IMR-90 (cell line): Measurements from ENCODE around the gene TSPEAR. TPM values are rescaled to one million over a fixed set of nuclear protein-coding genes. Genes with fewer than 3 reads are reported as not detected.

ENCODE experiments used
- ATAC-seq: fragments of 200-7000 bp; cut with Tn5 transposase; 2 replicates; pipeline ENCODE4 v1.9.1; 2020; ENCODE audit warnings: low read depth, mild to moderate bottlenecking, moderate library complexity
- BruUV-seq: library from RNA; stranded (reverse); fragments of 400-500 nt; replicated peaks from 2 replicates; lab custom pipeline; 2021; lab: Mats Ljungman, UMichigan
- CTCF ChIA-PET: fragments of 300-600 bp; formaldehyde crosslinking; extraction: SDS; loops from one replicate; lab custom pipeline; 2021; ENCODE audit warnings: antibody characterized with exemption; lab: Yijun Ruan, JAX
- POLR2A ChIA-PET: fragments of 300-600 bp; sonication (Branson Sonifier 250); formaldehyde crosslinking; loops from one replicate; lab custom pipeline; 2022; ENCODE audit warnings: antibody characterized with exemption; ENCODE audit not compliant: unreplicated experiment; lab: Charles Lee
- DNase-seq: peaks from one replicate; pipeline ENCODE4 v3.0.0; 2013
- H2AFZ ChIP-seq: replicated peaks from 2 replicates; pipeline ENCODE3; 2013; ENCODE audit warnings: low read length, mild to moderate bottlenecking; ENCODE audit not compliant: poor library complexity
- H2AK5ac ChIP-seq: 2 replicates; pipeline ENCODE4 v1.6.1; 2013; ENCODE audit warnings: low read depth, low read length, inconsistent platforms
- H2AK9ac ChIP-seq: replicated peaks from 2 replicates; pipeline ENCODE3; 2013; ENCODE audit warnings: mild to moderate bottlenecking, low read depth, low read length, moderate library complexity; ENCODE audit not compliant: poor library complexity
- H2BK120ac ChIP-seq: 2 replicates; pipeline ENCODE4 v1.6.1; 2013; ENCODE audit warnings: low read depth, low read length, inconsistent platforms
- H2BK15ac ChIP-seq: 3 replicates; pipeline ENCODE4 v1.6.1; 2013; ENCODE audit warnings: low read depth, low read length, inconsistent platforms
- H2BK20ac ChIP-seq: 2 replicates; pipeline ENCODE4 v1.6.1; 2013; ENCODE audit warnings: low read depth, mild to moderate bottlenecking, inconsistent platforms, low read length, moderate library complexity
- H2BK5ac ChIP-seq: 2 replicates; pipeline ENCODE4 v1.6.1; 2013; ENCODE audit warnings: mild to moderate bottlenecking, low read depth, low read length, inconsistent platforms; ENCODE audit not compliant: poor library complexity, severe bottlenecking
- H3K14ac ChIP-seq: replicated peaks from 2 replicates; pipeline ENCODE4 v1.6.1; 2013; ENCODE audit warnings: low read depth, low read length, inconsistent platforms
- H3K18ac ChIP-seq: 2 replicates; pipeline ENCODE4 v1.6.1; 2013; ENCODE audit warnings: low read depth, low read length, control low read depth
- H3K23ac ChIP-seq: 2 replicates; pipeline ENCODE4 v1.6.1; 2013; ENCODE audit warnings: low read depth, low read length, inconsistent platforms
- H3K27ac ChIP-seq: 2 replicates; pipeline ENCODE4 v1.5.1; 2013; ENCODE audit warnings: mild to moderate bottlenecking, control low read depth, low read length; ENCODE audit not compliant: insufficient read depth
- H3K27me3 ChIP-seq: 2 replicates; pipeline ENCODE4 v1.6.1; 2013; ENCODE audit warnings: low read length; ENCODE audit not compliant: control insufficient read depth, insufficient read depth
- H3K36me3 ChIP-seq: 2 replicates; pipeline ENCODE4 v1.6.1; 2013; ENCODE audit warnings: low read length, mixed read lengths; ENCODE audit not compliant: control insufficient read depth, insufficient read depth
- H3K4ac ChIP-seq: 2 replicates; pipeline ENCODE4 v1.6.1; 2013; ENCODE audit warnings: low read depth, low read length, inconsistent platforms
- H3K4me1 ChIP-seq: 2 replicates; pipeline ENCODE4 v1.6.1; 2013; ENCODE audit warnings: low read length, mixed read lengths; ENCODE audit not compliant: control insufficient read depth, insufficient read depth
- H3K4me2 ChIP-seq: 2 replicates; pipeline ENCODE4 v1.6.1; 2013; ENCODE audit warnings: low read depth, mild to moderate bottlenecking, control low read depth, low read length, moderate library complexity
- H3K4me3 ChIP-seq: 2 replicates; pipeline ENCODE4 v1.5.1; 2013; ENCODE audit warnings: low read depth, mild to moderate bottlenecking, control low read depth, low read length, moderate library complexity; ENCODE audit not compliant: insufficient read depth
- H3K56ac ChIP-seq: 2 replicates; pipeline ENCODE4 v1.6.1; 2013; ENCODE audit warnings: low read length, inconsistent platforms; ENCODE audit not compliant: insufficient read depth; ENCODE audit errors: extremely low read depth
- H3K79me1 ChIP-seq, 2 experiments: 2 replicates each; pipeline ENCODE4 v1.6.1; 2013; ENCODE audit warnings: low read length in 2 of 2, inconsistent platforms in 1 of 2, low read depth in 1 of 2
- H3K9ac ChIP-seq: 2 replicates; pipeline ENCODE4 v1.6.1; 2013; ENCODE audit warnings: low read depth, low read length, control low read depth
- H3K9me1 ChIP-seq: 2 replicates; pipeline ENCODE4 v1.6.1; 2013; ENCODE audit warnings: low read length, inconsistent platforms; ENCODE audit not compliant: insufficient read depth
- H3K9me3 ChIP-seq: 2 replicates; pipeline ENCODE4 v1.6.1; 2013; ENCODE audit warnings: low read length; ENCODE audit not compliant: control insufficient read depth, insufficient read depth
- H4K20me1 ChIP-seq: 2 replicates; pipeline ENCODE4 v1.6.1; 2013; ENCODE audit warnings: low read length, inconsistent platforms; ENCODE audit not compliant: insufficient read depth
- H4K5ac ChIP-seq: 2 replicates; pipeline ENCODE4 v1.6.1; 2013; ENCODE audit warnings: mild to moderate bottlenecking, low read depth, low read length, control low read depth
- H4K8ac ChIP-seq, 2 experiments: 2 replicates each; pipeline ENCODE4 v1.6.1; 2013; ENCODE audit warnings: low read depth in 2 of 2, low read length in 2 of 2, control low read depth in 1 of 2, inconsistent platforms in 1 of 2
- H4K91ac ChIP-seq: 2 replicates; pipeline ENCODE4 v1.6.1; 2013; ENCODE audit warnings: low read depth, low read length, inconsistent platforms; ENCODE audit not compliant: insufficient read depth
- BHLHE40 ChIP-seq: fragments of 150-350 bp; IDR thresholded peaks from 2 replicates; pipeline ENCODE4 v1.6.1; 2016; ENCODE audit warnings: mild to moderate bottlenecking, low read depth, low read length
- CEBPB ChIP-seq: IDR thresholded peaks from 2 replicates; pipeline ENCODE4 v1.6.1; 2012; ENCODE audit warnings: low read depth, low read length, improper control_type of control experiment
- CHD1 ChIP-seq: IDR thresholded peaks from 2 replicates; pipeline ENCODE4 v1.6.1; 2012; ENCODE audit warnings: low read depth, low read length, improper control_type of control experiment
- FOS ChIP-seq: fragments of 150-350 bp; IDR thresholded peaks from 2 replicates; pipeline ENCODE4 v1.6.1; 2016; ENCODE audit warnings: low read depth, low read length
- MAFK ChIP-seq: IDR thresholded peaks from 2 replicates; pipeline ENCODE4 v1.6.1; 2012; ENCODE audit warnings: low read depth, low read length, improper control_type of control experiment
- MAZ ChIP-seq: IDR thresholded peaks from 2 replicates; pipeline ENCODE4 v1.6.1; 2012; ENCODE audit warnings: low read depth, mild to moderate bottlenecking, low read length, improper control_type of control experiment, moderate library complexity, borderline replicate concordance
- MXI1 ChIP-seq: IDR thresholded peaks from 2 replicates; pipeline ENCODE4 v1.6.1; 2012; ENCODE audit warnings: low read depth, mild to moderate bottlenecking, low read length, moderate library complexity, borderline replicate concordance
- NFE2L2 ChIP-seq: fragments of 150-350 bp; IDR thresholded peaks from 2 replicates; pipeline ENCODE4 v1.6.1; 2016; ENCODE audit warnings: low read depth, mild to moderate bottlenecking, low read length
- POLR2A ChIP-seq: IDR thresholded peaks from 2 replicates; pipeline ENCODE4 v1.6.1; 2012; ENCODE audit warnings: mild to moderate bottlenecking, low read depth, low read length
- RAD21 ChIP-seq: IDR thresholded peaks from 2 replicates; pipeline ENCODE4 v1.6.1; 2012; ENCODE audit warnings: low read length, improper control_type of control experiment
- RCOR1 ChIP-seq: IDR thresholded peaks from 2 replicates; pipeline ENCODE4 v1.6.1; 2012; ENCODE audit warnings: mild to moderate bottlenecking, low read length, improper control_type of control experiment; ENCODE audit not compliant: insufficient replicate concordance
- RFX5 ChIP-seq: IDR thresholded peaks from 2 replicates; pipeline ENCODE4 v1.8.0; 2012; ENCODE audit warnings: low read depth, mild to moderate bottlenecking, low read length, moderate library complexity
- SMC3 ChIP-seq: fragments of 150-350 bp; IDR thresholded peaks from 2 replicates; pipeline ENCODE4 v1.6.1; 2016; ENCODE audit warnings: low read depth, mild to moderate bottlenecking, antibody characterized with exemption, low read length, moderate library complexity
- WGBS, 2 experiments: methylation state at CpG; one replicate each; pipeline versions ENCODE4 v1.1.5 to v1.1.7; 2013; ENCODE audit warnings: missing lambda C conversion rate in 2 of 2; ENCODE audit not compliant: insufficient read length in 1 of 2; ENCODE audit errors: extremely low coverage in 2 of 2; 5-methylcytosine and 5-hydroxymethylcytosine counted together
- dilution Hi-C: fragments of 300-500 bp; cut with HindIII; formaldehyde crosslinking; loops from one replicate; pipeline ENCODE4 v1.14.3; 2018; ENCODE audit warnings: low sequenced_read_pairs; ENCODE audit not compliant: unreplicated experiment
- in situ Hi-C: fragments of 300-500 bp; cut with MboI; formaldehyde crosslinking; loops from 3 replicates; pipeline ENCODE4 v1.14.3; 2019; ENCODE audit warnings: low sequenced_read_pairs, inconsistent platforms, mixed read lengths
- intact Hi-C: fragments of 100-400 bp; cut with micrococcal nuclease; formaldehyde crosslinking; loops from 2 replicates; pipeline ENCODE4 v1.10.0; 2022
- polyA plus RNA-seq, 3 experiments: library from polyadenylated mRNA; depleted of rRNA; stranded (reverse); fragments of >200 nt; gene quantifications; 2 replicates each; pipeline ENCODE4 v1.2.3, GENCODE V29; 2012; ENCODE audit warnings: low replicate concordance in 1 of 3
- total RNA-seq: library from RNA; depleted of rRNA; stranded (reverse); fragments of >200 nt; gene quantifications from 2 replicates; pipeline ENCODE4 v1.2.3, GENCODE V29; 2012
- TF ChIP-seq, protein P1 (sequence below): conservative IDR thresholded peaks from 2 replicates; pipeline ENCODE4 v1.5.1; 2012; ENCODE audit warnings: mild to moderate bottlenecking, low read depth, low read length, improper control_type of control experiment
- TF ChIP-seq, protein P2 (sequence below): fragments of 150-350 bp; IDR thresholded peaks from 2 replicates; pipeline ENCODE4 v1.6.1; 2017; ENCODE audit warnings: mild to moderate bottlenecking, antibody characterized with exemption, low read length, low read depth
- TF ChIP-seq, protein P3 (sequence below): fragments of 150-350 bp; IDR thresholded peaks from 2 replicates; pipeline ENCODE4 v1.6.1; 2016; ENCODE audit warnings: low read depth, mild to moderate bottlenecking, low read length, moderate library complexity, borderline replicate concordance

TSPEAR gene
- total and polyA plus RNA-seq, 2 of the 4 experiments (the other 2 are of a cell fraction): not detected

DNA sequence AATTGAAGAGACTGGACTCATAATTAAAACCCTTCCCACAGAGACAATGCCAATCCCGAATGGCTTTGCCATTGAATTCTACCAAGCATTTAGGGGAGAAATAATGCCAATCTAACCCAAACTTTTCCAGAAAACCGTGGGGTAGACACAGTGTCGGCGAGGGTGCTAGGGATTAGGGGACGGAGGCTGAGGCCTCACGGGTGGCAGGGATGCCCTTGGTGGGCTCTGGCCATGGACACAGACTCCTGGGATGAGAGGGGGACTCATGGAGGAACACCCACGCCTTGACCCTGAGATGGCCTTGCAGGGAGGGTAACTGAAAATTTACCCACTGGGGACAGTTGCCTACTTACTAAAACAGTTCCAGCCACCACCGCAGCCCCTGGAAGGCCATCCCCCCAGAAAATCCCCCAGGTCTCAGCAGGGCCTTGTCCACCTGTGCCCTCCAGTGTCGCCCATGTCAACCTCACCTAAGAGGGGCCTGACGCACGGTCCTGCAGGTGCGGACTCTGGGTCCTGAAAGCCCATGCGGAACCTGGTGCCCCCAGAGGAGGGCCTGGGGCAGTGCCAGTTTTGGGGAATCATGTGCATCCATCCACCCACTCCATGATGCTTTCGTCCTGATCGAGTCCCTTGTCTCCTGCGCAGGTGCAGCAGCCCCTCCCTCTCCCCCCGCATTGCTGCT is 132.9 kb downstream of the TSPEAR start:
- in situ Hi-C loops (no loop called here), dilution Hi-C loops (no loop called here), intact Hi-C loops (no loop called here)
- Histone ChIP-seq H3K4me3 (no peak overlapping the region), H4K20me1 (no peaks in the 10 kb centered on the region), H2BK15ac (no peak overlapping the region), H3K9me3 (peaks cover 11% of the 10 kb centered on the region), H4K8ac (no peak overlapping the region), H3K9me1 (no peaks in the 10 kb centered on the region), H2AFZ (no peak overlapping the region), H3K79me1 (no peaks in the 10 kb centered on the region), H3K27me3 (no peaks in the 10 kb centered on the region; the same call in 1 of the 2 replicates), H2BK20ac (no peak overlapping the region), H3K4ac (no peak overlapping the region), H4K5ac (no peak overlapping the region), H3K56ac (no peak overlapping the region), H2BK5ac (no peak overlapping the region), H2AK5ac (no peak overlapping the region), H3K9ac (no peak overlapping the region), H3K18ac (no peak overlapping the region), H3K36me3 (no peaks in the 10 kb centered on the region), H3K14ac (no peak overlapping the region), H2AK9ac (no peak overlapping the region), H3K23ac (no peak overlapping the region), H4K91ac (no peak overlapping the region), H2BK120ac (no peak overlapping the region), H3K4me1 (no peaks in the 10 kb centered on the region), H3K4me2 (no peak overlapping the region), H3K27ac (no peak overlapping the region)
- ChIA-PET POLR2A (no interaction called here), CTCF (no interaction called here)
- DNase-seq: no peak
- WGBS, 2 experiments: 52% methylated on average over 7 of the region's 17 CpGs; no CpG with 5 or more reads in 1 of the 2 experiments
- no TSS peak for BruUV-seq
- no peak for ATAC-seq
- TF ChIP-seq MAFK: no peak
- no peak for TF ChIP-seq FOS
- no peak for TF ChIP-seq BHLHE40
- TF ChIP-seq, protein P1, sequence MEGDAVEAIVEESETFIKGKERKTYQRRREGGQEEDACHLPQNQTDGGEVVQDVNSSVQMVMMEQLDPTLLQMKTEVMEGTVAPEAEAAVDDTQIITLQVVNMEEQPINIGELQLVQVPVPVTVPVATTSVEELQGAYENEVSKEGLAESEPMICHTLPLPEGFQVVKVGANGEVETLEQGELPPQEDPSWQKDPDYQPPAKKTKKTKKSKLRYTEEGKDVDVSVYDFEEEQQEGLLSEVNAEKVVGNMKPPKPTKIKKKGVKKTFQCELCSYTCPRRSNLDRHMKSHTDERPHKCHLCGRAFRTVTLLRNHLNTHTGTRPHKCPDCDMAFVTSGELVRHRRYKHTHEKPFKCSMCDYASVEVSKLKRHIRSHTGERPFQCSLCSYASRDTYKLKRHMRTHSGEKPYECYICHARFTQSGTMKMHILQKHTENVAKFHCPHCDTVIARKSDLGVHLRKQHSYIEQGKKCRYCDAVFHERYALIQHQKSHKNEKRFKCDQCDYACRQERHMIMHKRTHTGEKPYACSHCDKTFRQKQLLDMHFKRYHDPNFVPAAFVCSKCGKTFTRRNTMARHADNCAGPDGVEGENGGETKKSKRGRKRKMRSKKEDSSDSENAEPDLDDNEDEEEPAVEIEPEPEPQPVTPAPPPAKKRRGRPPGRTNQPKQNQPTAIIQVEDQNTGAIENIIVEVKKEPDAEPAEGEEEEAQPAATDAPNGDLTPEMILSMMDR: no peak
- TF ChIP-seq CHD1: no peak
- no peak for TF ChIP-seq RAD21
- no peak for TF ChIP-seq MAZ
- TF ChIP-seq, protein P2, sequence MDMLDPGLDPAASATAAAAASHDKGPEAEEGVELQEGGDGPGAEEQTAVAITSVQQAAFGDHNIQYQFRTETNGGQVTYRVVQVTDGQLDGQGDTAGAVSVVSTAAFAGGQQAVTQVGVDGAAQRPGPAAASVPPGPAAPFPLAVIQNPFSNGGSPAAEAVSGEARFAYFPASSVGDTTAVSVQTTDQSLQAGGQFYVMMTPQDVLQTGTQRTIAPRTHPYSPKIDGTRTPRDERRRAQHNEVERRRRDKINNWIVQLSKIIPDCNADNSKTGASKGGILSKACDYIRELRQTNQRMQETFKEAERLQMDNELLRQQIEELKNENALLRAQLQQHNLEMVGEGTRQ: no peak
- TF ChIP-seq NFE2L2: no peak
- TF ChIP-seq POLR2A: no peak
- TF ChIP-seq, protein P3, sequence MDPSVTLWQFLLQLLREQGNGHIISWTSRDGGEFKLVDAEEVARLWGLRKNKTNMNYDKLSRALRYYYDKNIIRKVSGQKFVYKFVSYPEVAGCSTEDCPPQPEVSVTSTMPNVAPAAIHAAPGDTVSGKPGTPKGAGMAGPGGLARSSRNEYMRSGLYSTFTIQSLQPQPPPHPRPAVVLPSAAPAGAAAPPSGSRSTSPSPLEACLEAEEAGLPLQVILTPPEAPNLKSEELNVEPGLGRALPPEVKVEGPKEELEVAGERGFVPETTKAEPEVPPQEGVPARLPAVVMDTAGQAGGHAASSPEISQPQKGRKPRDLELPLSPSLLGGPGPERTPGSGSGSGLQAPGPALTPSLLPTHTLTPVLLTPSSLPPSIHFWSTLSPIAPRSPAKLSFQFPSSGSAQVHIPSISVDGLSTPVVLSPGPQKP: no peak
- TF ChIP-seq MXI1: no peak
- TF ChIP-seq SMC3: no peak
- TF ChIP-seq RFX5: no peak
- no peak for TF ChIP-seq RCOR1
- no peak for TF ChIP-seq CEBPB
